Omental fat pad (tissue), 4 donors: ENCODE data around the gene B2M. TPM values are rescaled to one million over a fixed set of nuclear protein-coding genes. Genes with fewer than 3 reads are reported as not detected.
"Not testable (repeated sequence)": the region's sequence is repeated elsewhere in the genome, so short reads cannot be mapped to it uniquely, and the experiment has no call there.

Experiments
- ATAC-seq: fragments of 150-250 bp; one replicate; pipeline ENCODE4 v1.9.1; 2016; ENCODE audit warnings: mild to moderate bottlenecking, moderate library complexity; ENCODE audit not compliant: low FRiP score
- DNase-seq: peaks from one replicate; pipeline ENCODE4 v3.0.0-alpha.2; 2019; ENCODE audit warnings: low spot score
- total RNA-seq, 4 donors: library from RNA; depleted of rRNA; stranded (reverse); fragments of >200 nt; gene quantifications; one replicate each; pipeline ENCODE4 v1.1.0, GENCODE V29; 2016
- TF ChIP-seq, protein P1 (sequence below), 3 donors: fragments of 450-650 bp; IDR thresholded peaks; one replicate each; pipeline ENCODE4 v1.5.1; 2016 to 2017; ENCODE audit warnings: antibody characterized with exemption in 3 of 3, mild to moderate bottlenecking in 3 of 3, moderate library complexity in 2 of 3

Gene B2M
- total RNA-seq, 4 donors from 2014 or later: 3,373 to 5,667 (median 4,138) TPM

- no peak for DNase-seq
- TF ChIP-seq, protein P1, sequence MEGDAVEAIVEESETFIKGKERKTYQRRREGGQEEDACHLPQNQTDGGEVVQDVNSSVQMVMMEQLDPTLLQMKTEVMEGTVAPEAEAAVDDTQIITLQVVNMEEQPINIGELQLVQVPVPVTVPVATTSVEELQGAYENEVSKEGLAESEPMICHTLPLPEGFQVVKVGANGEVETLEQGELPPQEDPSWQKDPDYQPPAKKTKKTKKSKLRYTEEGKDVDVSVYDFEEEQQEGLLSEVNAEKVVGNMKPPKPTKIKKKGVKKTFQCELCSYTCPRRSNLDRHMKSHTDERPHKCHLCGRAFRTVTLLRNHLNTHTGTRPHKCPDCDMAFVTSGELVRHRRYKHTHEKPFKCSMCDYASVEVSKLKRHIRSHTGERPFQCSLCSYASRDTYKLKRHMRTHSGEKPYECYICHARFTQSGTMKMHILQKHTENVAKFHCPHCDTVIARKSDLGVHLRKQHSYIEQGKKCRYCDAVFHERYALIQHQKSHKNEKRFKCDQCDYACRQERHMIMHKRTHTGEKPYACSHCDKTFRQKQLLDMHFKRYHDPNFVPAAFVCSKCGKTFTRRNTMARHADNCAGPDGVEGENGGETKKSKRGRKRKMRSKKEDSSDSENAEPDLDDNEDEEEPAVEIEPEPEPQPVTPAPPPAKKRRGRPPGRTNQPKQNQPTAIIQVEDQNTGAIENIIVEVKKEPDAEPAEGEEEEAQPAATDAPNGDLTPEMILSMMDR (IDR thresholded peaks at IDR 0.05): no peak
- no peak for ATAC-seq
Measured at GRCh38 chr15:44692659-44693058, 18.7 kb upstream of the B2M start.

- TF ChIP-seq, protein P1 (IDR thresholded peaks at IDR 0.05): no peak
- ATAC-seq: no peak
Measured at GRCh38 chr15:44694416-44694815, 16.9 kb upstream of the B2M start.

DNA sequence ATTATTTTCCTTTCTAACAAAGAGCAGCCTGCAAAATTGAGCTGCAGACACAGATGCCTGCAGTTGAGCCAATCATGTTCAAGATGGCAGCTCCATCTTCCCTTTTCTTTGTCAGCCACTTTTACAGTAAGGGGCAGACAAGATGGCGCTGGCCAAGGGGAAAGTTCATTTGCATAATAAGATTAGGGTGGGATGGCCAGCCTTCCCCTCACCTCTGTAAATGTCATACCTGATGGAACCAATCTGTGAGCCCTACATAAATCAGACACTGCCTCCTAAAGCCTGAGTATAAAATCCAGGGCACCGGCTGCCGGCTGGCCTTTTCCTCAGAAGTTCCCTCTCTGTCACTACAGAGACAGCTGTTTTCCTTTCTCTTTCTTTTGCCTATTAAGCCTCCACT is 16.0 kb upstream of the B2M start:
- DNase-seq: no peak
- ATAC-seq: no peak
- TF ChIP-seq, protein P1 (IDR thresholded peaks at IDR 0.05): no peak

More at GRCh38 chr15:44694416-44694815, 16.9 kb upstream of the B2M start:
- DNase-seq: no peak

DNA sequence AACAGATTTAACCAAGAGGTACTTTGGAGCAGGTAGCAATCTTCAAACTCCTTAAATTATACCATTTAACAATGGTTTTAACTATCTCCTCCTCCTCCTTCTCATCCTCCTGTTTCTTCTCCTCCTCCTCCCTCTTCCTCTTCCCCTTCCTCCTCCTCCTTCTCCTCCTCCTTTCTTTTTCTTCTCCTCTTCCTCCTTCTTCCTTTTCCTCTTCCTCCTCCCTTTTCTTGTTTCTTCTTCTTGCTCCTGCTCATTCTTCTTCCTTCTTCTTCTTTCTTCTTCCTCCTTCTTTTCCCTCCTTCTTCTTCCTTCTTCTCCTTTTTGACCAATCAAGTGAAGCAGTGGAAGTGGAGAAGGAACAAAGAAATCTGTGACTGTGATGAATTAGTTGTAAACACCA is 14.3 kb upstream of the B2M start:
- ATAC-seq: no peak
- no peak for DNase-seq
- TF ChIP-seq, protein P1 (IDR thresholded peaks at IDR 0.05): no peak

GRCh38 chr15:44698641-44699040 is 12.7 kb upstream of the B2M start:
- ATAC-seq: no peak
- TF ChIP-seq, protein P1 (IDR thresholded peaks at IDR 0.05): no peak

DNA sequence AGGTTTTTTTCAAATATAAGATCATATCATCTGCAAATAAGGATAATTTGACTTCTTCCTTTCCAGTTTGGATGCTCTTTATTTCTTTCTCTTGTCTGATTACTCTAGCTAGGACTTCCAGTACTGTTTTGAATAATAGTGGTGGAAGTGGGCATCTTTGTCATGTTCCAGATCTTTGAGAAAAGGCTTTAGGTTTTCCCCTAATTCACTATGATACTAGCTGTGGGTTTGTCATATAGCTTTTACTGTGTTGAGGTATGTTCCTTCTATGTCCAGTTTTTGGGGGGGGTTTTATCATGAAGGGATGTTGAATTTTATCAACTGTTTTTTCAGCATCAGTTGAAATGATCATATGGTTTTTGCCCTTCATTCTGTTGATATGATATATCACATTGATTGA is 10.6 kb upstream of the B2M start:
- not testable (repeated sequence) for ATAC-seq, DNase-seq

More at GRCh38 chr15:44698641-44699040, 12.7 kb upstream of the B2M start:
- no peak for DNase-seq

- no peak for DNase-seq
- TF ChIP-seq, protein P1 (IDR thresholded peaks at IDR 0.05): no peak
- no peak for ATAC-seq
Measured at GRCh38 chr15:44705986-44706385, 5.3 kb upstream of the B2M start.

DNA sequence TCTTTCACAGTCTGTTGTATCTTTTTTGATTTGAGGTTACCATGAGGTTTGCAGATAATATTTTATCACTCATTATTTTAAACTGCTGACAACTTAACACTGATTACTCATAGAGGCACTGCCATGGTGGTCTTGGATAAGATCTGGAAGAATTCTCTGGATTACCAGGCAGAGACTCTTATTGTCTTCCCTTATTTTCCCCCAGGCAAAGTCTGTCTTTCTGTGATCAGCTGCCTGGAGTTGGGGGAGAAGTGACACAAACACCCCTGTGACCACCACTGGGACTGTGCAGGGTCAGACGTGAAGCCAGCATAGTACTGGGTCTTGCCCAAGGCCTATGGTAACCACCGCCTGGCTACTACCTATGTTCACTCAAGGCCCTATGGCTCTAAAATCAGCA is 4.9 kb upstream of the B2M start:
- TF ChIP-seq, protein P1 (IDR thresholded peaks at IDR 0.05): no peak

More for the DNA sequence above, 4.9 kb upstream of the B2M start:
- DNase-seq (no peak), ATAC-seq (no peak)
